K562 (cell line): ENCODE results near the gene OXSM. TPM values are rescaled to one million over a fixed set of nuclear protein-coding genes. Genes with fewer than 3 reads are reported as not detected.

Source experiments
- ATAC-seq: fragments of 200-7000 bp; cut with Tn5 transposase; 3 replicates; pipeline ENCODE4 v1.9.1; 2020; ENCODE audit warnings: moderate library complexity
- BruUV-seq: library from RNA; stranded (reverse); fragments of 400-500 nt; replicated peaks from 2 replicates; lab custom pipeline; 2021; lab: Mats Ljungman, UMichigan
- CTCF ChIA-PET: fragments of 300-600 bp; formaldehyde crosslinking; extraction: SDS; loops from one replicate; lab custom pipeline; 2021; ENCODE audit warnings: low intra/inter-chr PET ratio; lab: Yijun Ruan, JAX
- POLR2A ChIA-PET: fragments of 300-600, 350-650 bp; sonication (Branson Sonifier 250); formaldehyde crosslinking; extraction: SDS; loops from one replicate; lab custom pipeline; 2021; ENCODE audit warnings: antibody characterized with exemption, inconsistent platforms; lab: Yijun Ruan, JAX
- DNase-seq, 4 experiments: peaks; one replicate each; pipeline versions ENCODE4 v3.0.0 to v3.0.0-alpha.2; 2011 to 2018; ENCODE audit warnings: low spot score in 3 of 4, mixed read lengths in 3 of 4; ENCODE audit errors: extremely low read depth in 1 of 4
- FAIRE-seq: peaks from 2 replicates; lab custom pipeline; 2011; peaks lifted over from hg19 to GRCh38; lab: Jason Lieb, UNC
- H2AFZ ChIP-seq: 2 replicates; pipeline ENCODE4 v1.6.0; 2011; ENCODE audit warnings: low read depth, low read length, control low read depth, inconsistent platforms
- H3K27ac ChIP-seq: fragments of 200-600 bp; 3 replicates; pipeline ENCODE4 v1.8.0; 2011; ENCODE audit warnings: low read depth, mild to moderate bottlenecking, control low read depth, inconsistent platforms, low read length, moderate library complexity, mixed read lengths; ENCODE audit errors: extremely low read depth
- H3K27me3 ChIP-seq, 2 experiments: fragments of 300-600 bp in 1 of 2; 2 replicates in 1 of 2; 3 replicates in 1 of 2; pipeline versions ENCODE4 v1.6.0 to v1.8.0; 2011; ENCODE audit warnings: inconsistent platforms in 2 of 2, low read length in 2 of 2, mild to moderate bottlenecking in 1 of 2, mixed read lengths in 1 of 2, moderate library complexity in 1 of 2; ENCODE audit not compliant: control insufficient read depth in 2 of 2, insufficient read depth in 2 of 2
- H3K36me3 ChIP-seq: fragments of 300-600 bp; 3 replicates; pipeline ENCODE4 v1.8.0; 2011; ENCODE audit warnings: mild to moderate bottlenecking, low read length, inconsistent platforms; ENCODE audit not compliant: control insufficient read depth, insufficient read depth
- H3K4me1 ChIP-seq, 2 experiments: fragments of 200-600 bp in 1 of 2; replicated peaks in 1 of 2; 2 replicates in 1 of 2; 3 replicates in 1 of 2; pipeline versions ENCODE4 v1.5.1 to v1.8.0; 2011; ENCODE audit warnings: inconsistent platforms in 2 of 2, low read length in 2 of 2, mild to moderate bottlenecking in 1 of 2, mixed read lengths in 1 of 2, moderate library complexity in 1 of 2; ENCODE audit not compliant: control insufficient read depth in 2 of 2, insufficient read depth in 2 of 2
- H3K4me2 ChIP-seq: 2 replicates; pipeline ENCODE4 v1.6.1; 2011; ENCODE audit warnings: low read length, control low read depth, inconsistent platforms, mixed read lengths; ENCODE audit not compliant: insufficient read depth
- H3K4me3 ChIP-seq: fragments of 200-600 bp; sonication (generic), shearing (Covaris generic); 2 replicates; pipeline ENCODE4 v1.5.1; 2016; ENCODE audit warnings: control low read depth, inconsistent platforms
- H3K79me2 ChIP-seq: fragments of 200-600 bp; 3 replicates; pipeline ENCODE4 v1.8.0; 2011; ENCODE audit warnings: low read length, inconsistent platforms; ENCODE audit not compliant: control insufficient read depth, insufficient read depth
- H3K9ac ChIP-seq, 2 experiments: 2 replicates each; pipeline versions ENCODE4 v1.6.0 to v1.6.1; 2011; ENCODE audit warnings: low read depth in 2 of 2, low read length in 2 of 2, control low read depth in 1 of 2, inconsistent platforms in 1 of 2, mild to moderate bottlenecking in 1 of 2, mixed read lengths in 1 of 2; ENCODE audit not compliant: insufficient read depth in 1 of 2
- H3K9me1 ChIP-seq: one replicate; pipeline ENCODE4 v1.6.0; 2011; ENCODE audit warnings: inconsistent platforms, mild to moderate bottlenecking, low read length, moderate library complexity; ENCODE audit not compliant: control insufficient read depth, insufficient read depth
- H3K9me3 ChIP-seq: replicated peaks from 2 replicates; pipeline ENCODE4 v1.5.1; 2011; ENCODE audit warnings: low read depth, low read length, inconsistent platforms; ENCODE audit not compliant: control insufficient read depth, insufficient read depth
- H4K20me1 ChIP-seq: replicated peaks from 2 replicates; pipeline ENCODE4 v1.6.1; 2011; ENCODE audit warnings: low read length, inconsistent platforms, mixed read lengths; ENCODE audit not compliant: control insufficient read depth, insufficient read depth
- CHAMP1 ChIP-seq: fragments of 450-650 bp; IDR thresholded peaks from 2 replicates; pipeline ENCODE4 v1.6.1; 2016; ENCODE audit warnings: mild to moderate bottlenecking
- HCFC1 ChIP-seq: IDR thresholded peaks from 2 replicates; pipeline ENCODE4 v1.6.1; 2012; ENCODE audit warnings: low read depth, low read length, improper control_type of control experiment
- MAZ ChIP-seq, 2 experiments: fragments of 450-650 bp in 1 of 2; sonication (generic) in 1 of 2; formaldehyde crosslinking; IDR thresholded peaks in 1 of 2; conservative IDR thresholded peaks in 1 of 2; 2 replicates each; pipeline versions ENCODE4 v1.4.0 to v1.5.0; 2020; ENCODE audit warnings: mild to moderate bottlenecking in 1 of 2, missing genetic modification reagents in 1 of 2
- NFRKB ChIP-seq: fragments of 450-650 bp; IDR thresholded peaks from 2 replicates; pipeline ENCODE4 v1.6.1; 2016; ENCODE audit warnings: low read depth
- ZNF3 ChIP-seq: fragments of 250-450 bp; sonication (Bioruptor Pico); IDR thresholded peaks from 2 replicates; pipeline ENCODE4 v1.5.0; 2021; ENCODE audit warnings: mild to moderate bottlenecking, moderate library complexity
- WGBS: fragments of 100-300 bp; shearing (Covaris generic); methylation state at CpG from one replicate; pipeline ENCODE4 v1.1.6; 2016; ENCODE audit warnings: low coverage, mixed read lengths; ENCODE audit not compliant: insufficient coverage; ENCODE audit errors: missing lambda C conversion rate; 5-methylcytosine and 5-hydroxymethylcytosine counted together
- in situ Hi-C: fragments of 300-500 bp; cut with MboI; formaldehyde crosslinking; loops from 4 replicates; pipeline ENCODE4 v1.15.0; 2018; ENCODE audit warnings: inconsistent platforms, mixed read lengths
- intact Hi-C: fragments of 100-400 bp; cut with micrococcal nuclease; formaldehyde crosslinking; loops from 2 replicates; pipeline ENCODE4 v1.14.2; 2022
- polyA plus RNA-seq, 8 experiments: library from polyadenylated mRNA; depleted of rRNA in 4 of 8; stranded (reverse) in 5 of 8; unstranded in 3 of 8; fragments of >200 nt; fragmentation: Nextera tagmentation in 2 of 8; fragmentation: Illumina TruSeq in 1 of 8; extraction: Ambion mirVana in 2 of 8; extraction: Trizol in 1 of 8; gene quantifications; 2 replicates each; pipeline versions ENCODE4 v1.2.1 to v1.2.3, GENCODE V29; 2011 to 2014; ENCODE audit warnings: inconsistent platforms in 1 of 8, missing spikeins in 1 of 8
- total RNA-seq, 7 experiments: library from RNA; depleted of rRNA in 6 of 7; stranded (reverse); fragments of >200 nt in 6 of 7; fragmentation: Illumina TruSeq in 2 of 7; extraction: Trizol in 2 of 7; gene quantifications; 2 replicates each; pipeline versions ENCODE4 v1.2.1 to v1.2.3, GENCODE V29; 2011 to 2021; ENCODE audit warnings: low replicate concordance in 1 of 7
- TF ChIP-seq, protein P1 (sequence below): fragments of 450-650 bp; formaldehyde crosslinking; IDR thresholded peaks from 2 replicates; pipeline ENCODE4 v1.4.0; 2022; ENCODE audit warnings: mild to moderate bottlenecking, moderate library complexity
- TF ChIP-seq, protein P2 (sequence below): sonication (generic); formaldehyde crosslinking; IDR thresholded peaks from 2 replicates; pipeline ENCODE4 v1.8.1; 2023; ENCODE audit warnings: mild to moderate bottlenecking, missing genetic modification reagents
- TF ChIP-seq, protein P3 (sequence below): fragments of 150-350 bp; IDR thresholded peaks from 2 replicates; pipeline ENCODE4 v1.6.1; 2014; ENCODE audit warnings: low read depth, mild to moderate bottlenecking, low read length, borderline replicate concordance

The OXSM gene
- total and polyA plus RNA-seq, 9 of the 15 experiments (the other 6 are each of a cell fraction or from before 2014, with no cell fraction given), result 24.0 to 107 (median 34.0) TPM

GRCh38 chr3:25751725-25752124 lies 38.2 kb upstream of the OXSM start (continued):
- no peak for TF ChIP-seq CHAMP1
- TF ChIP-seq, protein P1, sequence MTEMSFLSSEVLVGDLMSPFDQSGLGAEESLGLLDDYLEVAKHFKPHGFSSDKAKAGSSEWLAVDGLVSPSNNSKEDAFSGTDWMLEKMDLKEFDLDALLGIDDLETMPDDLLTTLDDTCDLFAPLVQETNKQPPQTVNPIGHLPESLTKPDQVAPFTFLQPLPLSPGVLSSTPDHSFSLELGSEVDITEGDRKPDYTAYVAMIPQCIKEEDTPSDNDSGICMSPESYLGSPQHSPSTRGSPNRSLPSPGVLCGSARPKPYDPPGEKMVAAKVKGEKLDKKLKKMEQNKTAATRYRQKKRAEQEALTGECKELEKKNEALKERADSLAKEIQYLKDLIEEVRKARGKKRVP, result no peak
- no peak for TF ChIP-seq ZNF3 (CRISPR knock-in tag)
- TF ChIP-seq HCFC1, result no peak
- TF ChIP-seq, all 486 proteins: peak for 0

DNA sequence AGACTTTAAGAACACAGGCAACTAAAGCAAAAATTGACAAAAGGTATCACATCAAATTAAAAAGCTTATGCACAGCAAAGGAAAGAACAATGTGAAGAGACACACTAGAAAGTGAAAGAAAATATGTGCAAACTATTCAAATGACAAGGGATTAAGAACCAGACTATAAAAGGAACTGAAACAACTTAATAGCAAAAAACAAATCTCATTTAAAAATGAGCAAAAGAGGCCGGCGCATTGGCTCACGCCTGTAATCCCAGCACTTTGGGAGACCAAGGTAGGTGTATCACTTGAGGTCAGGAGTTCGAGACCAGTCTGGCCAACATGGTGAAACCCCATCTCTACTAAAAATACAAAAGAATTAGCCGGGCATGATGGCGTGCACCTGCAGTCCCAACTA lies 21.0 kb upstream of the OXSM start:
- ChIA-PET CTCF (no interaction called here), POLR2A (interaction anchor here (0.6 kb wide), 1 partner anchor 472 kb away, joined by 3 read pairs; no protein-coding TSS in a partner anchor)
- H3K9me1 ChIP-seq, result no peaks in the 10 kb centered on the region
- H3K4me3 ChIP-seq, result no peak overlapping the region
- no peak overlapping the region for H3K9ac ChIP-seq
- ATAC-seq (no peak), DNase-seq (no peak), FAIRE-seq (no peak)
- no peaks in the 10 kb centered on the region for H3K4me1 ChIP-seq
- no peak overlapping the region for H3K4me2 ChIP-seq
- no peaks in the 10 kb centered on the region for H4K20me1 ChIP-seq
- H3K27ac ChIP-seq, result no peak overlapping the region
- no TSS peak for BruUV-seq
- H3K36me3 ChIP-seq, result peaks cover 45% of the 10 kb centered on the region
- TF ChIP-seq, protein P2, sequence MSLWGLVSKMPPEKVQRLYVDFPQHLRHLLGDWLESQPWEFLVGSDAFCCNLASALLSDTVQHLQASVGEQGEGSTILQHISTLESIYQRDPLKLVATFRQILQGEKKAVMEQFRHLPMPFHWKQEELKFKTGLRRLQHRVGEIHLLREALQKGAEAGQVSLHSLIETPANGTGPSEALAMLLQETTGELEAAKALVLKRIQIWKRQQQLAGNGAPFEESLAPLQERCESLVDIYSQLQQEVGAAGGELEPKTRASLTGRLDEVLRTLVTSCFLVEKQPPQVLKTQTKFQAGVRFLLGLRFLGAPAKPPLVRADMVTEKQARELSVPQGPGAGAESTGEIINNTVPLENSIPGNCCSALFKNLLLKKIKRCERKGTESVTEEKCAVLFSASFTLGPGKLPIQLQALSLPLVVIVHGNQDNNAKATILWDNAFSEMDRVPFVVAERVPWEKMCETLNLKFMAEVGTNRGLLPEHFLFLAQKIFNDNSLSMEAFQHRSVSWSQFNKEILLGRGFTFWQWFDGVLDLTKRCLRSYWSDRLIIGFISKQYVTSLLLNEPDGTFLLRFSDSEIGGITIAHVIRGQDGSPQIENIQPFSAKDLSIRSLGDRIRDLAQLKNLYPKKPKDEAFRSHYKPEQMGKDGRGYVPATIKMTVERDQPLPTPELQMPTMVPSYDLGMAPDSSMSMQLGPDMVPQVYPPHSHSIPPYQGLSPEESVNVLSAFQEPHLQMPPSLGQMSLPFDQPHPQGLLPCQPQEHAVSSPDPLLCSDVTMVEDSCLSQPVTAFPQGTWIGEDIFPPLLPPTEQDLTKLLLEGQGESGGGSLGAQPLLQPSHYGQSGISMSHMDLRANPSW (CRISPR knock-in tag), result no peak
- TF ChIP-seq MAZ (CRISPR knock-in tag; conservative IDR thresholded peaks at IDR 0.05 in 1 of 2, IDR thresholded peaks at IDR 0.05 in 1 of 2), result no peak
- TF ChIP-seq, protein P3, sequence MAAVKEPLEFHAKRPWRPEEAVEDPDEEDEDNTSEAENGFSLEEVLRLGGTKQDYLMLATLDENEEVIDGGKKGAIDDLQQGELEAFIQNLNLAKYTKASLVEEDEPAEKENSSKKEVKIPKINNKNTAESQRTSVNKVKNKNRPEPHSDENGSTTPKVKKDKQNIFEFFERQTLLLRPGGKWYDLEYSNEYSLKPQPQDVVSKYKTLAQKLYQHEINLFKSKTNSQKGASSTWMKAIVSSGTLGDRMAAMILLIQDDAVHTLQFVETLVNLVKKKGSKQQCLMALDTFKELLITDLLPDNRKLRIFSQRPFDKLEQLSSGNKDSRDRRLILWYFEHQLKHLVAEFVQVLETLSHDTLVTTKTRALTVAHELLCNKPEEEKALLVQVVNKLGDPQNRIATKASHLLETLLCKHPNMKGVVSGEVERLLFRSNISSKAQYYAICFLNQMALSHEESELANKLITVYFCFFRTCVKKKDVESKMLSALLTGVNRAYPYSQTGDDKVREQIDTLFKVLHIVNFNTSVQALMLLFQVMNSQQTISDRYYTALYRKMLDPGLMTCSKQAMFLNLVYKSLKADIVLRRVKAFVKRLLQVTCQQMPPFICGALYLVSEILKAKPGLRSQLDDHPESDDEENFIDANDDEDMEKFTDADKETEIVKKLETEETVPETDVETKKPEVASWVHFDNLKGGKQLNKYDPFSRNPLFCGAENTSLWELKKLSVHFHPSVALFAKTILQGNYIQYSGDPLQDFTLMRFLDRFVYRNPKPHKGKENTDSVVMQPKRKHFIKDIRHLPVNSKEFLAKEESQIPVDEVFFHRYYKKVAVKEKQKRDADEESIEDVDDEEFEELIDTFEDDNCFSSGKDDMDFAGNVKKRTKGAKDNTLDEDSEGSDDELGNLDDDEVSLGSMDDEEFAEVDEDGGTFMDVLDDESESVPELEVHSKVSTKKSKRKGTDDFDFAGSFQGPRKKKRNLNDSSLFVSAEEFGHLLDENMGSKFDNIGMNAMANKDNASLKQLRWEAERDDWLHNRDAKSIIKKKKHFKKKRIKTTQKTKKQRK, result no peak
- no peak for TF ChIP-seq NFRKB
- WGBS, result 99% methylated on average over 6 of the region's 6 CpGs
- H3K79me2 ChIP-seq, result peaks cover 23% of the 10 kb centered on the region; the same call in 2 of the 3 replicates
- intact Hi-C loops (no loop called here), in situ Hi-C loops (no loop called here)
- H3K9me3 ChIP-seq, result peaks cover 3% of the 10 kb centered on the region
- no peaks in the 10 kb centered on the region for H3K27me3 ChIP-seq
- H2AFZ ChIP-seq, result no peak overlapping the region
